Bronchial epithelial cell (primary cell): ENCODE data around the gene NUMA1. TPM values are rescaled to one million over a fixed set of nuclear protein-coding genes. Genes with fewer than 3 reads are reported as not detected.

Source experiments
- DNase-seq: peaks from one replicate; pipeline ENCODE4 v3.0.0-alpha.2; 2010; ENCODE audit warnings: low read depth
- FAIRE-seq: peaks from 2 replicates; lab custom pipeline; 2011; peaks lifted over from hg19 to GRCh38; lab: Jason Lieb, UNC
- H3K27me3 ChIP-seq: 2 replicates; pipeline ENCODE4 v1.5.1; 2011; ENCODE audit warnings: low read length; ENCODE audit not compliant: control insufficient read depth, insufficient read depth
- H3K36me3 ChIP-seq: 2 replicates; pipeline ENCODE4 v1.5.1; 2011; ENCODE audit warnings: low read length; ENCODE audit not compliant: control insufficient read depth, insufficient read depth
- H3K4me3 ChIP-seq: 2 replicates; pipeline ENCODE4 v1.5.1; 2011; ENCODE audit warnings: mild to moderate bottlenecking, low read depth, low read length, control low read depth
- total RNA-seq: library from RNA; depleted of rRNA; stranded (reverse); fragments of >200 nt; gene quantifications from 2 replicates; pipeline ENCODE4 v1.2.1, GENCODE V29; 2014
- TF ChIP-seq, protein P1 (sequence below): IDR thresholded peaks from 2 replicates; pipeline ENCODE4 v1.5.1; 2011; ENCODE audit warnings: mild to moderate bottlenecking, moderate library complexity, low read length, control low read depth, inconsistent platforms; ENCODE audit not compliant: insufficient read depth, severe bottlenecking

The NUMA1 gene
- total RNA-seq, 1 donor from 2014 or later: 52.7 TPM

- peak; percentile 21 for DNase-seq
- Histone ChIP-seq H3K4me3 (no peak overlapping the region), H3K27me3 (no peaks in the 10 kb centered on the region), H3K36me3 (peaks cover 76% of the 10 kb centered on the region)
- TF ChIP-seq, protein P1, sequence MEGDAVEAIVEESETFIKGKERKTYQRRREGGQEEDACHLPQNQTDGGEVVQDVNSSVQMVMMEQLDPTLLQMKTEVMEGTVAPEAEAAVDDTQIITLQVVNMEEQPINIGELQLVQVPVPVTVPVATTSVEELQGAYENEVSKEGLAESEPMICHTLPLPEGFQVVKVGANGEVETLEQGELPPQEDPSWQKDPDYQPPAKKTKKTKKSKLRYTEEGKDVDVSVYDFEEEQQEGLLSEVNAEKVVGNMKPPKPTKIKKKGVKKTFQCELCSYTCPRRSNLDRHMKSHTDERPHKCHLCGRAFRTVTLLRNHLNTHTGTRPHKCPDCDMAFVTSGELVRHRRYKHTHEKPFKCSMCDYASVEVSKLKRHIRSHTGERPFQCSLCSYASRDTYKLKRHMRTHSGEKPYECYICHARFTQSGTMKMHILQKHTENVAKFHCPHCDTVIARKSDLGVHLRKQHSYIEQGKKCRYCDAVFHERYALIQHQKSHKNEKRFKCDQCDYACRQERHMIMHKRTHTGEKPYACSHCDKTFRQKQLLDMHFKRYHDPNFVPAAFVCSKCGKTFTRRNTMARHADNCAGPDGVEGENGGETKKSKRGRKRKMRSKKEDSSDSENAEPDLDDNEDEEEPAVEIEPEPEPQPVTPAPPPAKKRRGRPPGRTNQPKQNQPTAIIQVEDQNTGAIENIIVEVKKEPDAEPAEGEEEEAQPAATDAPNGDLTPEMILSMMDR: no peak
- FAIRE-seq: no peak
Observed at GRCh38 chr11:72012897-72013721, 67.2 kb downstream of the NUMA1 start.

- H3K36me3 ChIP-seq: peaks cover 75% of the 10 kb centered on the region
- TF ChIP-seq, protein P1: no peak
Observed at GRCh38 chr11:72012091-72012630, 68.2 kb downstream of the NUMA1 start.

GRCh38 chr11:72010529-72011233 is 69.7 kb downstream of the NUMA1 start:
- TF ChIP-seq, protein P1: no peak
- FAIRE-seq (no peak), DNase-seq (no peak)
- no peaks in the 10 kb centered on the region for H3K27me3 ChIP-seq
- peaks cover 77% of the 10 kb centered on the region for H3K36me3 ChIP-seq
- H3K4me3 ChIP-seq: no peak overlapping the region

More at GRCh38 chr11:72012091-72012630, 68.2 kb downstream of the NUMA1 start:
- no peaks in the 10 kb centered on the region for H3K27me3 ChIP-seq
- FAIRE-seq (peak; percentile 23), DNase-seq (no peak)
- H3K4me3 ChIP-seq: no peak overlapping the region

DNA sequence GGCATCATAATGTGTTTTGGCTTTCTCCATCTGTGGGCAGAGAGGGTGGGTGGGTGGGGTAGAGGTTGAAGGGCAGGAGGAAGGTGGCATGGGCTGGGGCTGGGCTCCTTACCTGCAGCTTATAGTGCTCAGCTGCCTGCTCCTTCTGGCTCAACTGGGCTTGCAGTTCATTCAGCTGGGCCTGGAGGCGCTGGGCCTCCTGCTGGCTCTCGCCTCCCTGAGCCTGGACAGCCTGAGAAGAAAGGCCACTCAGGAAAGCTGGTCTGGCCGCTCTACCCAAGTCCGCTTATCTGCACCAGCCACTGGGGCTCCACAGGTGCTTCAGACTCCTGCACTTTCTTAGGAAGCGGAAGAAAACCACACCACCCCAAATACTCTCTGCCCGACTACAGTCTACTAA is 71.2 kb downstream of the NUMA1 start:
- Histone ChIP-seq H3K27me3 (no peaks in the 10 kb centered on the region), H3K4me3 (no peak overlapping the region), H3K36me3 (peaks cover 80% of the 10 kb centered on the region)
- FAIRE-seq (no peak), DNase-seq (no peak)
- TF ChIP-seq, protein P1: no peak

- Histone ChIP-seq H3K4me3 (no peak overlapping the region), H3K36me3 (peaks cover 80% of the 10 kb centered on the region), H3K27me3 (no peaks in the 10 kb centered on the region)
- FAIRE-seq (no peak), DNase-seq (no peak)
- TF ChIP-seq, protein P1: no peak
Observed at GRCh38 chr11:72008728-72009127, 71.6 kb downstream of the NUMA1 start.
